ENCODE data around the gene DNAH17. TPM values are rescaled to one million over a fixed set of nuclear protein-coding genes. Genes with fewer than 3 reads are reported as not detected.

DNAH17 gene
- total and polyA plus RNA-seq, 2 of the 13 experiments (the other 11 are each of a cell fraction or from before 2014, with no cell fraction given) = 0.86 to 1.6 TPM

GRCh38 chr17:78558181-78558850 lies 18.9 kb downstream of the DNAH17 start (continued):
- TF ChIP-seq ZHX2 (IDR thresholded peaks at IDR 0.05; ENCODE audit: low read depth) = peak; percentile 95
- no peak for TF ChIP-seq ZHX2 (CRISPR knock-in tag; IDR thresholded peaks at IDR 0.05; ENCODE audit: borderline replicate concordance)
- peak; percentile 42; the same call in 1 of the 2 replicates for TF ChIP-seq ZMYM4 (CRISPR knock-in tag; IDR thresholded peaks at IDR 0.05)
- no peak for TF ChIP-seq ZNF615 (CRISPR knock-in tag; IDR thresholded peaks at IDR 0.05; ENCODE audit: borderline replicate concordance)
- TF ChIP-seq ZNF891 (CRISPR knock-in tag; IDR thresholded peaks at IDR 0.05) = no peak; the same call in 1 of the 2 replicates
- TF ChIP-seq ZNF704 (CRISPR knock-in tag; IDR thresholded peaks at IDR 0.05; ENCODE audit: borderline replicate concordance) = no peak
- peak; percentile 82 for TF ChIP-seq ARID5B (CRISPR knock-in tag; IDR thresholded peaks at IDR 0.05)
- TF ChIP-seq ELF3 (CRISPR knock-in tag; IDR thresholded peaks at IDR 0.05) = no peak
- TF ChIP-seq PATZ1 (CRISPR knock-in tag; IDR thresholded peaks at IDR 0.05) = peak; percentile 86
- TF ChIP-seq POLR2AphosphoS5 (IDR thresholded peaks at IDR 0.05; ENCODE audit: low read depth, low read length) = no peak

All from HepG2 (cell line).